ENCODE data around the gene FXYD2.
"Not testable (repeated sequence)": the region's sequence is repeated elsewhere in the genome, so short reads cannot be mapped to it uniquely, and the experiment has no call there.

Gene FXYD2

GRCh38 chr11:117819096-117820040 lies 5.2 kb downstream of the FXYD2 start:
- DNase-seq: peak; percentile 59

- no peak for DNase-seq
Observed at GRCh38 chr11:117818041-117818873, 6.3 kb downstream of the FXYD2 start.

GRCh38 chr11:117817368-117818040 lies 7.0 kb downstream of the FXYD2 start:
- peak; percentile 96 for DNase-seq

- DNase-seq: no peak
Observed at GRCh38 chr11:117816846-117817367, 7.6 kb downstream of the FXYD2 start.

- DNase-seq: peak; percentile 25
Observed at GRCh38 chr11:117816151-117816741, 8.3 kb downstream of the FXYD2 start.

- DNase-seq: no peak
Observed at GRCh38 chr11:117815262-117815803, 9.2 kb downstream of the FXYD2 start.

GRCh38 chr11:117814766-117815261 lies 9.7 kb downstream of the FXYD2 start:
- peak; percentile 93 for DNase-seq

- DNase-seq: no peak
Observed at GRCh38 chr11:117814204-117814765, 10.3 kb downstream of the FXYD2 start.

- not testable (repeated sequence) for DNase-seq
Observed at GRCh38 chr11:117810056-117810451, 14.5 kb downstream of the FXYD2 start.

GRCh38 chr11:117809236-117810055 lies 15.1 kb downstream of the FXYD2 start:
- DNase-seq: peak; percentile 53

GRCh38 chr11:117808784-117809183 lies 15.8 kb downstream of the FXYD2 start:
- no peak for DNase-seq

GRCh38 chr11:117807482-117808327 lies 16.8 kb downstream of the FXYD2 start:
- DNase-seq: peak; percentile 88

- no peak for DNase-seq
Observed at GRCh38 chr11:117806846-117807245, 17.7 kb downstream of the FXYD2 start.

- no peak for DNase-seq
Observed at GRCh38 chr11:117805045-117805444, 19.5 kb downstream of the FXYD2 start.

GRCh38 chr11:117803896-117804295 lies 20.6 kb downstream of the FXYD2 start:
- DNase-seq: no peak

- DNase-seq: no peak
Observed at GRCh38 chr11:117799634-117800033, 24.9 kb downstream of the FXYD2 start.

GRCh38 chr11:117796872-117797529 lies 27.5 kb downstream of the FXYD2 start, which contains the start of gene DSCAML1:
Gene DSCAML1, minus strand, starts transcription at chr11:117797216. Its CDS starts 137 bp downstream, at chr11:117797079.
- peak; percentile 52 for DNase-seq

- no peak for DNase-seq
Observed at GRCh38 chr11:117796456-117796871, 28.1 kb downstream of the FXYD2 start.

Data from DMS79 treated with DMSO at 0.1 percent for 48 hours (cell line).